SK-N-SH (cell line): ENCODE measurements around the gene C1QTNF9.

Source experiments
- CTCF ChIP-seq: fragments of 200-600 bp; sonication (generic); IDR thresholded peaks from 2 replicates; pipeline ENCODE4 v1.6.1; 2017; ENCODE audit warnings: antibody characterized with exemption, mild to moderate bottlenecking, moderate library complexity
- ELF1 ChIP-seq: IDR thresholded peaks from 2 replicates; pipeline ENCODE4 v1.4.0; 2012
- PBX3 ChIP-seq: IDR thresholded peaks from 2 replicates; pipeline ENCODE4; 2012
- YY1 ChIP-seq: IDR thresholded peaks from 2 replicates; pipeline ENCODE4 v1.4.0; 2012; ENCODE audit warnings: low read depth, mild to moderate bottlenecking

- TF ChIP-seq CTCF (no peak), ELF1 (no peak), PBX3 (no peak), YY1 (no peak)
Measured at GRCh38 chr13:24365191-24365590, 55.8 kb downstream of the C1QTNF9 start.
